ENCODE results near the gene PECR.

- TF ChIP-seq CTCF (IDR thresholded peaks at IDR 0.05; ENCODE audit: low read length), result no peak
- TF ChIP-seq EZH2 (optimal IDR thresholded peaks at IDR 0.05; ENCODE audit: low read depth, low read length), result no peak
- no peak for TF ChIP-seq EZH2phosphoT487 (IDR thresholded peaks at IDR 0.05; ENCODE audit: low read length)
These were observed 65.0 kb downstream of the PECR start for GRCh38 chr2:216016581-216016980.

All from MM.1S (cell line).